ENCODE results near the gene ARCN1. TPM values are rescaled to one million over a fixed set of nuclear protein-coding genes. Genes with fewer than 3 reads are reported as not detected.

The ARCN1 gene
- total RNA-seq, 4 donors from 2014 or later: 89.7 to 135 (median 117) TPM

- DNase-seq (ENCODE audit: low spot score): no peak
- ATAC-seq (ENCODE audit: low FRiP score): no peak
- no peak for TF ChIP-seq CTCF (IDR thresholded peaks at IDR 0.05)
These were observed 39.1 kb upstream of the ARCN1 start for GRCh38 chr11:118532852-118533768.

- no peak for TF ChIP-seq CTCF (IDR thresholded peaks at IDR 0.05)
- ATAC-seq (ENCODE audit: low FRiP score): no peak
- no peak for DNase-seq (ENCODE audit: low spot score)
These were observed 38.2 kb upstream of the ARCN1 start for GRCh38 chr11:118533769-118534729.

- ATAC-seq (ENCODE audit: low FRiP score) (no peak), DNase-seq (ENCODE audit: low spot score) (no peak)
- TF ChIP-seq CTCF (IDR thresholded peaks at IDR 0.05): no peak
These were observed 36.9 kb upstream of the ARCN1 start for GRCh38 chr11:118535261-118535660.

GRCh38 chr11:118536726-118537125 lies 35.5 kb upstream of the ARCN1 start:
- TF ChIP-seq CTCF (IDR thresholded peaks at IDR 0.05): no peak
- DNase-seq (ENCODE audit: low spot score): no peak
- no peak for ATAC-seq (ENCODE audit: low FRiP score)

- DNase-seq (ENCODE audit: low spot score) (no peak), ATAC-seq (ENCODE audit: low FRiP score) (no peak)
These were observed 34.7 kb upstream of the ARCN1 start for GRCh38 chr11:118537409-118537980.

More at GRCh38 chr11:118537409-118537980, 34.7 kb upstream of the ARCN1 start:
- TF ChIP-seq CTCF (IDR thresholded peaks at IDR 0.05): no peak

Measured in omental fat pad (tissue), 4 donors.